ENCODE data around the gene SH3RF3.
"Not testable (repeated sequence)": the region's sequence is repeated elsewhere in the genome, so short reads cannot be mapped to it uniquely, and the experiment has no call there.

Gene SH3RF3

DNA sequence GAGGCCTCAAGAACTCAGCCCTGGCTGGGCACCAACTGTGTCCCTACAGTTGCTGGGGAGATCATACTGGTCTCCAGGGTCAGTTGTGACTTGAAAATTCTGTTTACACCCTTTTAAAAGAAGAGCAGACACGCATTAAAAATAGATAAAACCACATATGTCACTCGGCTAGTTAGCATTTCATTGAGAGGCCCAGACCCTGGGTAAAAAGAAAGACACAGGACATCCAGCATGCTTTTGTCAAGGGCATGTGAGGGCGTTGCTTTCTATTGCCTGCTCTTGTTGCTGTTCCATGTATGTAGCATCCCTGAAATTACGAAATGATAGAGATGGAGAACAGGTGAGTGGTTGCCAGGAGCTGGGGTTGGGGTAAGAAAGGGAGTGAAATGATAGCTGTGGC, 390.5 kb downstream of the SH3RF3 start:
- no peak for DNase-seq

DNA sequence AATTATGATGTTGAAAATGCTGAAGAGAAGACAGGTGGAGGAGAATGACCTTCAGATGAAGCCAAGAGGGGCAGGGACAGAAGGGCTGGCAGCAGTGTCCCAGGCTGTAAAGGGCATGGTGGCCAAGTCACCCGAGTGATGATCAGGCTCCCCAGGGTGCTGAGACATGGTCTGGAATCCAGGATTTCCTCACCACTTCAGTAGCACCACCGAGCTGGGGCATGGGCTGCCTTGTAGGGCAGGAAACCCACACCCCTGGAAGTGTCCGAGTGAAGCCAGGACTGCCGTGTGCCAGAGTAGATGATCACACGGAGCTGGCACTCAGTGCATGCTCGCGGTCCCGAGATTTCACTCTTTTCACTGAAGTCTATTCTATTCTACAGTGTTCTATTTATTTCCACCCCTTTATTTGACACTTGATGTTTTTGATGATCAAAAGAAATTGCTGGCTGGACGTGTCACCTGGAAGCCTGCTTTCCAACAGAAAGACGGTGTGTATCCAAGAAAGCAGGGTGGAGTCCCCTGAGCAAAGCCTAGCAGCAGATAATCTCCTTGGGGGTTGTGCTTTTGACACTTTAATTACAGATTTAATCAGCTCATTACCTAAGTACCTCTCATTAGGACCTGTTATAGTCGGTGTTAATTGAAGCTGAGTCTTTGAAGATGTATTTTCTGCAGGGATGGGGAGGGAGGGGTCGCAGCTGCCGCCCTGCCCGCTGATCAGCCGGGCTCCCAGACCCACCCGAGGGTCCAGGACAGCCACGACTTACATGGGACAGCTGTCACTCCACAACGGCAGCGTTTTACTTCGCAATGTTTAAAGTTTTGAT, 392.4 kb downstream of the SH3RF3 start:
- DNase-seq: no peak

DNA sequence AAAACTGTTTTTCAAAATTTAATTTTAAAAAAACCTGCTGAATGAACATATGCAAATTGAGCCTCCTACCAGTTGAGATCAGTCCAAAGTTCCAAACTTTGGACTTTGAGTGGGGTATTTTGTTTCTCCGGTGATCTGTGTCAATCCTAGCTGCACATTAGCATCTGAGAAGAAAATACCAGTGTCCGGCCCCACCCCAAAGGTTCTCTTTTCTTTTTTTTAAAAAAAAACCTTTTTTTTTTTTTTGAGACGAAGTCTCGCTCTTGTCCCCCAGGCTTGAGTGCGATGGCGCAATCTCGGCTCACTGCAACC, 393.0 kb downstream of the SH3RF3 start:
- DNase-seq: no peak

DNA sequence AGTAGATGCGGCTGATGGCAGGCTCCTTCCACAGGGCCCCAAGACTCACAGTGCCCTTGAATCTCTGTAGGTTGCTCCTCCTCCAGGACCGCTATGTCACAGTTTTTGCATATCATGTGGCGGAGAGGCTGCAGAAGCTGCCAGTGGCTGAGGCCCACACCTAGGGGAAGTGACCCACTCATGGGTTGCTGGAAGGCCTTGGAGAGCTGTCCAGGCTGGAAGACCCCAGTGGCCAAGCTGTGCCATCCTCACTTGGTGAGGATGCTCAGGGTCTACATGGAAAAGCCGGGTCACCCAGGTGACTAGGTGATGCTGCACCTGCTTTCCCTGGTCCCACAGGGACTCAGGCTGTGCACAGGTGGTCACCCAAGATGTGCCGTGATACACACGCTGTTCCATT, 394.1 kb downstream of the SH3RF3 start:
- no peak for DNase-seq

DNA sequence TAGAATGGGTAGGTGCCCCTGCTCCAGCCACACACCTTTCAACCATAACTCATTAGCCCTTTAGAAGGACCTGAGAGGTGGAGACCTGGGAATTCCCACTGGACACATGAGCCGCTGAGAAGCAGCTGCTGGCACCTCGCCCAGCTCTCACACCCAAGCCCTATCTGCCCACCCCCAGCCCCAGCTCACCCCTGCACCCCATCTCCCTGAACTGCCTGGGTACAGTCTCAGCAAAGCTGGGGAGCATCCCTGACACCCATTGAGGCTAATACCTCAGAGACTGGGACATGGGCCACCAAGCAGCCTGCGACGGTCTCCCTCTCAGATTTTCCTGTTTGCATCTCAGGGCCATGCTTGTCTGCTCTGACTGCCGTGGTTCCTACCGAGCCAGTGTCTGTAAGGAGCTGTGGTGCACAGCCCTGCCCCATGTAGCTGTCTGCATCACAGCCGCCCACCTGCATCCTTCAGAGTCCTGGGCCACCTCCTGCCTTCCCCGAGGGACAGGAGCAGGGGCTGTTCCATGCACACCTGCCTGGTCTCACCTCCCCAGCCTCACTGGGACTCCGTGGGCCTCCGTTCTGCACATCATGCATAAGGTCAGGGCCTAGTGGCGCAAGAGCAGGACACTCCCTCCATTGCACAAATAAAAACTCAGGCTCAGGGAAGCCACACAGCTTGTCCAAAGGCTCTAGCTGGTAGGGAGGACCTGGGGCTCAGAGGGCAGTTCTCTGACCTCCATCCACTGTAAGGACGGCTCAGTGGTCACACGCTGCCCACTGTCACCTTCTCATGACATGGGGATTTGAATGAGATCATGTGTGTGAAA, 394.7 kb downstream of the SH3RF3 start:
- no peak for DNase-seq

DNA sequence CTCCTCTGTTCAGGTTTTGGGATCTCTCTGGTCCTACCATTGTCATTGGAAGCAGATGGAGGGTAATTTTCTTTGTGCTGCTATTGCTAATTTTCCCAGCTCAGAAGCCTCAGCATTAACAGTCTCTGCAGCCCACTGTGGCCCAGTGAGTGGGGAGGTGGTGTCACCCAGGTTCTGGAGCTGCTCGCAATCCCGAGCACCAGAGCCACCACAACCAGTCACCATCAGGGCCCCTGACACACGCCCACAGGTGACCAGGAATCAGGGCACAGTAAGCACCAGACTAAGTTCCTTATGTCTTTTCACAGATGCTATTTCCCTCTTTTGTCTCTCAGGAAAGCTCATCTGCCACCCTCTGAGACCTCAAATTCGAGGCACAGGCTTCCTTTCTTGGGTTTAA, 396.8 kb downstream of the SH3RF3 start:
- no peak for DNase-seq

DNA sequence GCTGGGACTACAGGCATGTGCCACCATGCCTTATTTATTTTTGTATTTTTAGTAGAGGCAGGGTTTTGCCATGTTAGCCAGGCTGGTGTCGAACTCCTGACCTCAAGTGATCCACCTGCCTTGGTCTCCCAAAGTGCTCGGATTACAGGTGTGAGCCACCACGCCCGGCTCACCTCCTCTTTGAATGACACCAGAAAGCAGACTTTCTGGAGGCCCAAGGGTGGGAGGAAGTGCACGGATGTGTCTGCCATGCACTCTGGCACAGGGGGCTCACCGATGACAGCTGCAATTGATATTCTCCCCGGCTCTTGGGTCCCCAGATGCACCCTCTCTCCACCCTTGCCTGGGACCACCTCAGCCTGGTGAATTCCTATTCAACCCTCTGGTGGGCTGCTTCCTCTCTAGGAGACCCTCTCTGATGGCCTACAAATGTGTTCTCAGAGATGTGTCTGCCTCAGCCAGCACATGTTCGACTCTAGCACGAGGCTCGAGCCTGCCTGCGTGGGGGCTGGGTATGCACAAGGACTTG, 397.5 kb downstream of the SH3RF3 start:
- no peak for DNase-seq

DNA sequence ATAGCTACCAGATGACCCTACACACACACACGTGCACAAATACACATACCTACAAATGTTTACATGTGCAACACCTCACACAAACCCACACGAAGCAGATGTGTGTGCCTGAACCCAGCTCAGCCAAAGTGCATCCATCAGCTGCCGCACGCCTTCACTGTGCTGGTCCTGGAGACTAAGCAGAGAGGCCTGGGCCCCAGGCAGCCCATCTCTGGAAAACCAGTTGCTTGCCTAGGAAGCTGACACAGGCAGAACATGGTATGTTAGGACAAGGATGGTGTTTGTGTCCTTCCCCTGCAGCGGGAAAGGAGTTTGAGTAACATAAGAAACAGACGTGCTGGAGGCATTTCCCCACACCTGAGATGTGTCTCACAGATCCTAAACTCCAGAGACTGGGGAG, 398.1 kb downstream of the SH3RF3 start:
- DNase-seq: no peak

DNA sequence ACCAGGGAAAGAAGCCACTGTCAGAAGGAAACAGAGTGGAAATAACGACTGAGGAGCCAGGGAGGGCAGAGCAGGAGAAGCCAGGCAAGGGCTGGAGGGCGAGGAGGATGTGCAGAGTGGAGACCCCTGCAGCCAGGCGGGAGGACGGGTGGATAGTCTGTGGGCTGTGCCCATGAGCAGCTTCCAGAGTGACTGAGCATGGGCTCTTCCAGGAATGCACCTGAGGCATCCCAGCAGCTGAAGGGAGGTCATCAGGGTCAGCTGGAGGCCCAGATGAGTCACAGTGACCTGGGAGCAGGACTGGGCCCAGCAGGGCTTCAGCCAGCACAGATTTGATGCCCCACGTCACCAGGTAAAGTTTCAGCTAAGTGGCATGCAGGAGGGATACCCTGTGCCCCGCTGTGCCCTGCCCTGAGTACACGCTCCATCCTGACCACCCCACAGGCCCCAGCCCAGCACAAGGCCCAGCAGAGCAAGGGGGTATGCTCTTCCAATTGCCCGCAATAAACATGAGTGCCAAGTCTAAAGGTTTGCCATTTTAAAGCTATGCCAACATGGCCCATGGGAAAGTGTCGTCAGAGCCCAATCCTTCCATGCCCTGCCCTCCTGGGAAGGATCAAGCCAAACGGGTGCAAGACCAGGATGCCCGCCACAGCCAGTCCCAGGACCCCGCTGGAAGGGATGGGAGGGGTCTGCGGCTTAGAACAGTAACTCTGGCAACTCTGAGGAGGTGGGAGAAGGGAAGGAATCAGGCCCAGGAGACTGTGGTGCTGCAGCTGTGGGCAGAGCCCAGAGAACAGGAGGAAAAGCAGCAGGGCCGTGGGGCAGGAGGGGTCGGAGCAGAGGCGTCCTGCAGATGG, 399.1 kb downstream of the SH3RF3 start:
- no peak for DNase-seq

DNA sequence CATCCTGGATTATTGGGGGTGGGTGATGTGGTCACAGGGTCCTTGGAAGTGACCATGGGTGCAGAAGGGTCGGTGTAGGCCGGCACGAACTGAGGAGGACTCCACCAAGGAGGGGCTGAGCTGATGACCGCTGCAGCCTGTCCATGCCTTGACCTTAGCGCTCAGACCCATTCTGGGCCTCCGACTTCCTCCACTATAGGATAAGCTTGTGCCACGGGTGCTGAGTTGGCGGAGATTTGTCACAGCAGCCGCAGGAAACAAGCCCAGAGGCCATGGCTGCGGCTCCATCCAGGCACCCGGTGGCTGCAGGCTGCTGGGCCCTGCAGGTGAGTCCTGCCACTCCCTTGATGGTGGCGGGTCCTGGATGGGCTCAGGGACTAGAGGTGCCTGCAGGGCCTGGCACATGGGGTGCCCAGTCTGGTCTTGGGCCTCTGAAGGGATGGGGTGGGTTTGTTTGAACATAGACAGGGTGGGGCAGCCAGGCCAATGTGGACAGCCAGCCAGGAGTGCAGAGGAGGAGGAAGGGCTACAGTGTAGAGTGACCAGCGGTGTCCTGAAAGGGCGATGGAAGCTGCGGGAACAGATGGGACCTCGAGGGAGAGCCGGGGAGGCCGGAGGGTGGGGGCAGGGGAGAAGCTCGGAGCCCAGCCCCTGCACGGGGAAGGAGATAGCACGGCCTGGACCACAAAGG, 400.0 kb downstream of the SH3RF3 start:
- no peak for DNase-seq

DNA sequence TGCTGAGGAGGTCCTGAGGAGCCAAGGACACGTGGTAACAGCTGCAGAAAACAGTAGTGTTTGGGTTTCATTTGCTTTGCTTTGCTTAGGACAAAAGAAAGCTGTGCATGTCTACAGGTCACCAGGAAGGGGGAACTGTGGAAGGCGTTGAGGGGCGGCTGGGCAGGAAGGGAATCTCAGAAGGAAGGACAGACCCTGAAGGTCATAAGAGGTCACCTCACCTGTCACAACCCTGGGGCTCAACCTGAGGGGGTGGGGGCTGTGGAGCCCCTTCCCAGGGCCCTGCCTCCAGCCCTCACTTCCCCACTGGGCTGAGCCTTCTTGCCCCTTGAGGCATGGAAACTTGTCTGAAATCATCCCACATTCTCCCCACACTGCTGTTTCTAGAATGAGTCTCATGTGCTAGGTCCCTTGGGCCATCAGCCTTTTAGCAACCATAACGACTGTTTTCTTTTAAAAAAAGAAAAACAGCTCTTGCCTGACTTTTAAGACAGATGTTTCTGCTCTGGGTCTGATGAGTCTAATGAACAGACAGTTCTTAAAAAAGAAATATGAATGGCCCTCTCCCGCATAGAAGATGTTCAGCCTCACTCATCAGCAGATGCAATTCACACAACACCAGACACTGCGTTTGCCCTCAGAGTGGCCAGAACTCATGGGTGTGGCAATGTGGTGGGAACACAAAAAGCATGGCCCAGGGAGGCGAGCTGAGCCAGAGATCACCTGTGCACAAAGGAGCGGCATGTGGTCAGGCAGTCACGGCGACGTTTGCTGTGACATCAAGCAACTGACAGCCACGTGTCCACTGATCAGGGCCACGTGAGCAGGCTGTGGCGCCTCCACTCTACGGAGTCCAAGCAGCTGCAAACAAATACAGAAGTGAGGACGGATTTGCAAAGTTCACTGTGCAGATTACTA, 400.8 kb downstream of the SH3RF3 start:
- no peak for DNase-seq

DNA sequence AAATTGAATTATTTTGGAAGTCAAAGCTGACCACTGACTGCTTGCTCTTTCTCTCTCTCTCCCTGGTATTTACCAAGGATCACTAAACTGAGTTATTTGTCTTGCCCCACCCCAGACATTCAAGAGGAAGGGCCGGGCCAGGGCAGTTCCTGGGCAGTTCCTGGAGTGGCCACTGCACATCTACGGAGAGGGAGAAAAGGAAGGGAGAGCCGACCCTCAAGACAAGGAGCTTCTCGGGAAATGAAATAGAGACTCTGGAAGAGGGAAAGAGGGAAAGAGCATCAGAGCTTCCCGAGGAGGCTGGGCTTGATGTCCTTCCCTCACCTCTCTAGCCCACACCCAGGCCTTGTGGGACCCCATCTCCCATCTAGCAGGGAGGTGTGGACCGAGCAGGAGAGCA, 401.7 kb downstream of the SH3RF3 start:
- no peak for DNase-seq

DNA sequence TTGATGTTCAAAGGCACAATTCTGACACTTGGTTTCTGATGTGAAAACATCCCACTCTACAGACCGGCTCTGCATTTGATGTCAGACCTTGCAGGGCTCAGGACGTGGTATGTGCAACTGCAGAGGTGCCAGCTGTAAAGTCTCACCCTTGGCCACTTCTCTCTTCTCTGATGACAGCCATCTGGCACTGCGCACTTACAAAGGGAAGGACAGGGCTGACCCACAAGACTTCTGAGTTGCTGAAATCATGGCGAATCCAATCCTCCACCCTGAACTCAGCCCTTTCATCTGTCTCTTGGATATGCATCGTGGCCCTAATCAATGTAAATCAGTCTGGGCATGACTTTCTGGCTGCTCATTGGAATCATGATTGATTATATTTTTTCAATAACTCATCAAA, 402.2 kb downstream of the SH3RF3 start:
- no peak for DNase-seq

DNA sequence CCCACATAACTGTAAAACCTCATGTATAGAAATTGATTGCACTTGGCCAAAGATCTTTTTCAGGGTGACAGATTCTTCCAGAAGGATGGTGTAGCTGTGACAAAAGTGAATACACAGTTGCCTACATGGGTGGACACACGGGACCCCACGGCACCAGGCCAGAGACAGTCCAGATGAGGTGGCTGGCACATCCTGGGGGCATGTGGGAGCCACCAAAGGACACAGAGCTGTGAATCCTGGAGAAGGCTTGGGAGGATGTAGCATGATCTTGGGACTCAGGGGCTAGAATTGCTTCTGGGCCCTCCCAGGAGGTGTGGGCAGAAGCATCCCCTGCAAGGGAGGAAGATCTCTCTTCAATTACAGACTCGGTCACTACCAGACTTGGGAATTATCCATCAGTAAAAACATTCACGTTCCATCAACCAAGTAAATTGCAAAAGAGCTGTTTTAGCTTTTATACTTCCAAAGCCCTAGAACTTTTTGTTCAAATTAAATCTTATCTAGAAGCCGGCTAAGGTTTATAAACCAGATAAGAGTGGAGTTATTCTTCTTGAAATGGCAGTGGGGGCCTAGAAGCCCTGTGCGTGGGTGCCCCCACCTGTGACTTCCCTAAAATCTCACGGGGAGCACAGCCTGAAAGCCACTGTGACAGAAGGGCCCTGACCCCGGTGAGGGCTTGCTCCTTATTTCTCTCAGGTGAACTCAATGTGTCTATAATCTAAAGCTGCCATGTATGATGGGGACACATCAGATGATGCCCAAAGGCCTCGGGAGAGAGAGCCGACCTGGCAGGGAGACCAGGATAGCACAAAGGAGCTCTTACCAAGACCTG, 403.1 kb downstream of the SH3RF3 start:
- DNase-seq: no peak

DNA sequence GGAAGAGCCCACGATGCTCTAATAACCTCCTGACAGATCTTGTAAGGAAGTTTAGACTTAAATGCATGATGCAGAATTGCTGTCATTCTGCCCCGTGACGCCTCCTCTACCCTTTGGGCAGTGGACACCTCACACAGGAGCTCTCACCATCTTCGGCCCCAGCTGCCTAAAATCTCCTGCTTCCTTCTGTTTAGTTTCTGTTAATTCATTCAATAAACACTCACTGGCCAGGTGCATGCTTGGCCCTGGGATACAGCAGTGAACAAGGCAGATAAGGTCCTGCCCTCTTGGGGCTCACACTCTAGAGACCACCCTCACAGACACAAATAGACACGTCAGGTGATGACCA, 403.7 kb downstream of the SH3RF3 start:
- no peak for DNase-seq

DNA sequence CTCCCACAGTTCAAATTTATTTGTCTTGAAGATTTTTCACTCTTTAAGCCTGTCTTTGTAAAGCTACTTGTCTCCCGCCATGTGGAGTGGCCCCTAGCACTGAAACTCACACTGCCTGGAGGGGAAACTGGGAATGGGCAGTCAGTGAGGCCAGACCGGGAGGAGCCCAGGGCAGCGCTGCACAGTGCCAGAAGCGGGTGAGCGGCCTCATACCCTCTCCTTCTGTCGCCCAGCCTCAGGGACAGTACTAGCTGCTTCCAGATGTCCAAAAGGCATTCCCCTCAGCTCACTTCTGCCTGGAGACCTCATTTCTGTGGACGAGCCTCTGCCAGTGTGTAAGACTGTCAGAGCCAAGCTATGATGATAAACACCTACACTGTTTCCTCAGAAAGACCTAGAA, 404.8 kb downstream of the SH3RF3 start:
- DNase-seq: no peak

DNA sequence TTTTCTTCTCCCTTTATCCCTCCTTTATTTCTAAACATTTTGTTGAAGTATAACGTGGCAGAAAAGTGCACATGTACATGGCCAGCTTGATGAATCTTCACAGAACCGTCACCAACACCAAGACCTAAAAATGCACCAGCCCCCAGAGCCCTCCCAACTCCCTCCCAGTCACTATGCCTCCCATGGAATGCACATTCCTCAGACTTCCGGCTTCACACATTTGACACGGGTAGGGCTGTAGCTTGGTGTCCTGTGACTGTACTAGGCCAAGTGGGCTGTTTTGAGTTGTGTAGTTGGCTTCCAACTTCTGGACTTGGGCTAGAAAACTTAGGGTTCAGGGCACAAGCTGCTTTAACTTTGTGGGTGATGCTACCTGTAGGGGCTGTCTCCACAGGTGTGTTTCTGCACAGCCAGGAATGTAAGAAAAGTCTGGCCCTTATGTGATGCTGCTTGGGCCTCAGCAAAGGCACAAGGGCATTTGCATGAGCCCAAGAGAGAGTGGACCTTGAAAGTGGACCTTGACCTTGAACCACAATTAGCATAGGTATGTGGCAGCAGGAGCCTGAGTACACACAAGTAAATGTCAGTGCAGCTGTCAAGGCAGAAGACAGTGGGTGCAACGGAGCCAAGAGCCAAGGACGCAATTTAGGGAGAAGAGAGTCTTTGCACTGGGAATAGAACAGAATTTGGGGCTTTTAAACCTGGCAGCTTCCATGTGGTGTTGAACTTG, 406.4 kb downstream of the SH3RF3 start:
- no peak for DNase-seq

DNA sequence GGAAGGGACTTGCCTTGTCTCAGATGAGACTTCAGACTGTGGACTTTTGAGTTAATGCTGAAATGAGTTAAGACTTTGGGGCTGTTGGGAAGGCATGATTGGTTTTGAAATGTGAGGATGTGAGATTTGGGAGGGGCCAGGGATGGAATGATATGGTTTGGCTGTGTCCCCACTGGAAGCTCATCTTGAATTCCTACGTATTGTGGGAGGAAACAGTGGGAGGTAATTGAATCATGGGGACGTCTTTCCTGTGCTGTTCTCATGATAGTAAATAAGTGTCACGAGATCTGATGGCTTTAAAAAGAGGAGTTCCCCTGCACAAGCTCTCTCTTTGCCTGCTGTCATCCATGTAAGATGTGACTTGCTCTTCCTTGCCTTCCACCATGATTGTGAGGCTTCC, 407.6 kb downstream of the SH3RF3 start:
- not testable (repeated sequence) for DNase-seq

DNA sequence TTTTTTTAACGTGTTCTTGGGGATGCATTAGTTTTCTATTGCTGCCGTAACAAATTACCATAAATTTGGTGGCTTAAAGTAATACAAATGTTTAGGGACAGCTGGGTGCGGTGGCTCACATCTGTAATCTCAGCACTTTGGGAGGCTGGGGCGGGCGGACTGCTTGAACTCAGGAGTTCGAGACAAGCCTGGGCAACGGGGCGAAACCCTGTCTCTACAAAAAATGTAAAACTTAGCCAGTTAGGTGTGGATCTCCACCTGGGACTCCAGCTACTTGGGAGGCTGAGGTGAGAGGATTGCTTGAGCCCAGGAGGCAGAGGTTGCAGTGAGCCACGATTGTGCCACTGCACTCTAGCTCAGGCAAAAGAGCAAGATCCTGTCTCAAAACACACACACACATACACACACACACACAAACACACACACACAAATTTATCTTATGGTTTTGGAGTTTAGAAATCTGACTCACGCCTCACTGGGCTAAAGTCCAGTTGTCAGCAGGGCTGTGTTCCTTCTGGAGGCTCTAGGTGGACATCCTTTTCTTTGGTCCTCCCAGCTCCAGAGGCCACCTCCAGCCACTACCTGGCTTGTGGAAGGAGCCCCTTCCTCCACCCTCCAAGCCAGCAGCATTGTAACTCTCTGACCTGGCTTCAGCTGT, 408.7 kb downstream of the SH3RF3 start:
- DNase-seq: no peak

All from activated CD4-positive, alpha-beta T cell treated with anti-CD3 and anti-CD28 coated beads, Interleukin-2, Interleukin-6, amounts not matched to agents 100 ng/mL and 50 ng/mL, durations not matched to agents 16 hours and 8 hours (primary cell).